Fibroblast of the aortic adventitia (primary cell): Measurements from ENCODE around the gene CIB4. TPM values are rescaled to one million over a fixed set of nuclear protein-coding genes. Genes with fewer than 3 reads are reported as not detected.
"Not testable (repeated sequence)": the region's sequence is repeated elsewhere in the genome, so short reads cannot be mapped to it uniquely, and the experiment has no call there.

Source experiments
- DNase-seq: peaks from one replicate; pipeline ENCODE4 v3.0.0-alpha.2; 2010; ENCODE audit warnings: low read depth
- H3K4me3 ChIP-seq: 2 replicates; pipeline ENCODE4 v1.5.1; 2011; ENCODE audit warnings: low read depth, mild to moderate bottlenecking, control low read depth, low read length, moderate library complexity
- total RNA-seq: library from RNA; depleted of rRNA; stranded (reverse); fragments of >200 nt; gene quantifications from 2 replicates; pipeline ENCODE4 v1.2.3, GENCODE V29; 2012; ENCODE audit warnings: low replicate concordance
- TF ChIP-seq, protein P1 (sequence below): IDR thresholded peaks from 2 replicates; pipeline ENCODE4 v1.5.1; 2011; ENCODE audit warnings: mild to moderate bottlenecking, low read length, control low read depth, inconsistent platforms; ENCODE audit not compliant: insufficient read depth

CIB4 gene
- total RNA-seq, 1 donor = not detected

DNA sequence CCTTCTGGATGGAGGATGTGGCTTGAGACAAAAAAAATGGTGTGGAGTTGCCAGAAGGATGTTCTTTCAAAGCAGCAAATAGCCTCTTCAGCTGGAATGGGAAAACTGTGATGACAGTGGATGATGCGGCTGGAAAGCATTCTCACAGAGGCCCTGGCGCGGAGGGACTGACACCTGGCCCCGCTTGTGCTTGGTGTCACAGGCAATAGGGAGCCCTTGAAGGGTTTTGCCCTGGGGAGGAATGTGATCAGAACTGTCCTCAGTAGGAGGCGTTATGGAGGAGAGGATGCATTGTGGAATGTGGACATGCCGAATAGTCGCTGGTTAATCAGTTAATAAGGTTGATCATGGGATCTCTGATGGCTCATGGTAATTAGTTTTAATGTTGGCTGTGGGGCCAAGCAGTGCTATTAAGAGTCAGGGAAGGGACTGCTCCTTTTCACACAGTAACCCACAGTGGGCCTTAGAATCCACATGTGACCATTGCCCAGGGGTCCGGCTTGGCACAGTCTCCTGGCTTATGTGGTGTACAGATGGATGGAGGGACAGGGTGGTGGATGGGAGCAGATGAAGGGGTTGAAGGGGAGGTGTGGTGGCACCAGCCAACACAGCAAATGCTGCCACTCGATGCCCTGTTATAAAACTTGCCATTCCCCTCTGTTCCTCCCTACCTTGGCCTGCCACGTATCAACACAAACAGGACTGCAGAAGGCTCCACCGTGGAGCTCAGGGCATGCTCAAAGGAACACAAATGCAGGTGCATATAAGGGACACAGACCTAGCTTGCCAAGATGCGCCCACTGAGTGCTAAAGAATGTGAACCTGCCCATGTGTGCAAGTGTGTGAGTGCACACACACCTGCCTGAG is 71.7 kb downstream of the CIB4 start:
- TF ChIP-seq, protein P1, sequence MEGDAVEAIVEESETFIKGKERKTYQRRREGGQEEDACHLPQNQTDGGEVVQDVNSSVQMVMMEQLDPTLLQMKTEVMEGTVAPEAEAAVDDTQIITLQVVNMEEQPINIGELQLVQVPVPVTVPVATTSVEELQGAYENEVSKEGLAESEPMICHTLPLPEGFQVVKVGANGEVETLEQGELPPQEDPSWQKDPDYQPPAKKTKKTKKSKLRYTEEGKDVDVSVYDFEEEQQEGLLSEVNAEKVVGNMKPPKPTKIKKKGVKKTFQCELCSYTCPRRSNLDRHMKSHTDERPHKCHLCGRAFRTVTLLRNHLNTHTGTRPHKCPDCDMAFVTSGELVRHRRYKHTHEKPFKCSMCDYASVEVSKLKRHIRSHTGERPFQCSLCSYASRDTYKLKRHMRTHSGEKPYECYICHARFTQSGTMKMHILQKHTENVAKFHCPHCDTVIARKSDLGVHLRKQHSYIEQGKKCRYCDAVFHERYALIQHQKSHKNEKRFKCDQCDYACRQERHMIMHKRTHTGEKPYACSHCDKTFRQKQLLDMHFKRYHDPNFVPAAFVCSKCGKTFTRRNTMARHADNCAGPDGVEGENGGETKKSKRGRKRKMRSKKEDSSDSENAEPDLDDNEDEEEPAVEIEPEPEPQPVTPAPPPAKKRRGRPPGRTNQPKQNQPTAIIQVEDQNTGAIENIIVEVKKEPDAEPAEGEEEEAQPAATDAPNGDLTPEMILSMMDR = no peak
- DNase-seq = no peak
- H3K4me3 ChIP-seq = no peak overlapping the region

DNA sequence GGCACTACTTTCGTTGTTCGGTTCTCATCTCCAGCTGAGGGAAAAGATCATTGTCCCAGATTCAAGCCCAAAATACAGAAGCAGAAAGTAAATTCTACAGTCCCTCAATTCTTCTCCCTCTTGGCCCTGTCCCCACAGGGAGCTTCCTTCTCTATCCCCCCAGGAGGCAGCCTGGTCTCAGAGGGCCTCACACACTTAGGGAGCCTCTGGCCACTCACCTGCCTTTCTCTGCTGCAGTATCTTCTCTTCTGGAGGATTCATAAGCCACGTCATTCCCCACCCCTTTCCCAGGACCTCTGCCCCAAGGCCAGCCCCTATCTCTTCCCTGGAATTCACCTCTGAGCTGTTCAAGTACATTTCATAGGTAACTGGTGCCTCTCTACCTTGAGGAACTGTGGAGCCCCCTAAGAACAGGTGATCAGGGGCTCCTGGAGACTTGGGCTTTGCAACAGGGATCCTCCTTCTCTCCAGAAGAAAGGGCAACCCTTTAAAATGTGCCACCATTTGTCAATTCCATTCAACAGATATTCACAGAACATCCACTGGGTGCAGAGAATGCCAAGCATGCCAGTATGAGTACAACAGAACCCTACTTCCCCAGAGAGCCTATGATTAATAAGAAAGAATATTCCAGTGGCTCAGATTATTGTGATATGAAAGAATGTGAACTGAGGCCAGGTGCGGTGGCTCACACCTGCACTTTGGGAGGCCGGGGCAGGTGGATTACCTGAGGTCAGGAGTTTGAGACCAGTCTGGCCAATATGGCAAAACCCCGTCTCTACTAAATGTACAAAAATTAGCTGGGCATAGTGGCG is 72.9 kb downstream of the CIB4 start:
- DNase-seq = no peak
- no peak overlapping the region for H3K4me3 ChIP-seq
- TF ChIP-seq, protein P1 = no peak

DNA sequence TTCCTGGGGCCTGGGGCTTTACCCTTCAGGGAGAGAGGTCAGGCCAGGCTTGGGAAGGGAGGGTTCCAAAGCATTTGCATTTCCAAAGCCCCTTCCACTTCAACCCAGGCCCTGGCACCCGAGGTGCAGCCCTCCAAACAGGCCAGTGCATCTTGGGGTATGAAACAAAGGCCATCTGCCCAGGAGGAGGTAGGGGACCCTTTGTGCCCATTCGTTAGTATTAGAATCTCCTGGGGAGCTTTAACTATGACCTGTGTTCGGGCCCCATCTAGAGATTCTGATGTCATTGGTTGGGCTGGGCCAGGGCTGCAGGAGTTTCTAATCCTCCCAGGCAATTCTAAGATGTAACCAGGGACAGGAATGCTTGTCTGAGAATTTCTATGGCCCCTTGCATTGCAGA is 73.6 kb downstream of the CIB4 start:
- TF ChIP-seq, protein P1 = no peak
- no peak for DNase-seq

DNA sequence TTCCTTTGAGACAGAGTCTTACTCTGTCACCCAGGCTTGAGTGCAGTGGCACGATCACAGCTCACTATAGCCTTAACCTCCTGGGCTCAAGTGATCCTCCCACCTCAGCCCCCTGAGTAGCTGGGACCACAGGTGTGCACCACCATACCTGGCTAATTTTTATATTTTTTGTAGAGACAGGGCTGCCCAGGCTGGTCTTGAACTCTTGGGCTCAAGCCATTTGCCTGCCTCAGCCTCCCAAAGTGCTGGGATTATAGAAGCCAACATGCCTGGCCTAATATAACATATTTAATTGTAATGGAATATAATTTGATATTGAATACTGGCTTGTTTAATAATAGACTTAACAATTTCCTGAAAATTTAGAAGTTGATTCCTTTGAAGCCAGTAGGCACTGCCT is 74.4 kb downstream of the CIB4 start:
- not testable (repeated sequence) for DNase-seq, H3K4me3 ChIP-seq

More for the DNA sequence above, 73.6 kb downstream of the CIB4 start:
- H3K4me3 ChIP-seq = no peak overlapping the region

DNA sequence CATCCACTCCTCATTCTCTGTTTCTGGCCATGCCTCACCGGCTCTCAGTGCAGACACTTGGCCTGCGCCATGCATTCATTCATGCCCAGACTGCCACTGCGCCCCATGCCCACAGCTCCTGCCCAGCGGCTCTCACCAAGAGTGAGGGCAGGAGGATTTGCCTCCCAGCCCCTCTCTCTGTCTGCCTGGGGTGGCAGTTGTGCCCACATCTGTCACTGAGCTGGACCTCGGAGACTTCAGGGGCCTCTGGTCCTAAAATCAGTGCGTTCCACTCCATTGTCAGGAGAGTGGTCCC is 75.1 kb downstream of the CIB4 start:
- DNase-seq = no peak
- no peak overlapping the region for H3K4me3 ChIP-seq
- TF ChIP-seq, protein P1 = no peak

DNA sequence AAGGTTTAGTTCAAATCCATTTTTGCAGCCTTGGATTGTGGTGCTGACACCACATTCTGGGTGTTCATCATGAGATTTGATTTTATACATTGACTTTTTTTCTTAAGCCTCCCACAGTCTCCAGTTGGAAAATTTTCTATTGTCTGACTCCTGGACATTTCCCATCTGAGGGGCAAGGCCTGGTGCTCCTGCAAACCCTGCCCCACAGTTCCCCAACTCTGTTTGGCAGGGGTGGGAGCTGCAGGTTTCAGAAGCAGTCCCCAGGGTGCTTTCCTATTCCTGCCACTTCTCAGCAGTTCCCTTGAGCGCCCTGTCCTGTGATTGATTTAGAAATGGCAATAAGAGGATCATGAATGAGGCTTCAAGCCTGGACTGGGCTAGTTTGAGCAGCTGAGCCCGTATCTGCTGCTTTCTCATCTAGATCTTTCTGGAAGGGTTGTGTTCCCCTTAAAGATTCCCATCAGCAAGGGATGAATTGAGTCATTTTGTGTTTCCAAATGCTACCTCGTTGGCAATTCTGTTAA is 77.0 kb downstream of the CIB4 start:
- DNase-seq = no peak
- TF ChIP-seq, protein P1 = no peak
- H3K4me3 ChIP-seq = no peak overlapping the region

DNA sequence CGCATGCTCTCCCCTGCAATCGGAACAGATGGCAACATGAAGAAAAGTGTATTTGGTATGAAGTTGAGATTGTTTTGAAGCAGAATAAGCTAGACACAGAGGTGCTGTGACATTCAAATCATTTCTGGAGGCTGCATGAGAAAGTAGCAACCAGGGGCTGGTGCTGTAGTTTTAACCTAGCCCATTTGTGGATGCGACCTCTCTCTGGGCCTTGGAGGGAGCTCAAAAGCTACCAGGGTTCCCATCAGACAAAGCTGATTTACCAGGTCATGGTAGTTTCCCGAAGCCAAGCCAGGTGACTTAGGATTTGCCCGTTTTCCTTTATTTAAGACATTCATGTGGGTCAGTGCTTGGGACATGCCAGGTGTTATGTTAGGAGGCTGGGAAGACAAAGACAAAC is 77.5 kb downstream of the CIB4 start:
- no peak for DNase-seq
- TF ChIP-seq, protein P1 = no peak
- H3K4me3 ChIP-seq = no peak overlapping the region
